AG10803 (cell line): ENCODE measurements around the gene CCDC116.
"Not testable (repeated sequence)": the region's sequence is repeated elsewhere in the genome, so short reads cannot be mapped to it uniquely, and the experiment has no call there.

Experiments used
- DNase-seq: peaks from one replicate; pipeline ENCODE4 v3.0.0; 2010; ENCODE audit warnings: low read depth
- H3K4me3 ChIP-seq: 2 replicates; pipeline ENCODE4 v1.5.1; 2011; ENCODE audit warnings: mild to moderate bottlenecking, low read length, control low read depth
- TF ChIP-seq, protein P1 (sequence below): conservative IDR thresholded peaks from 2 replicates; pipeline ENCODE4 v1.5.1; 2011; ENCODE audit warnings: mild to moderate bottlenecking, low read length, control low read depth, inconsistent platforms

CCDC116 gene

DNA sequence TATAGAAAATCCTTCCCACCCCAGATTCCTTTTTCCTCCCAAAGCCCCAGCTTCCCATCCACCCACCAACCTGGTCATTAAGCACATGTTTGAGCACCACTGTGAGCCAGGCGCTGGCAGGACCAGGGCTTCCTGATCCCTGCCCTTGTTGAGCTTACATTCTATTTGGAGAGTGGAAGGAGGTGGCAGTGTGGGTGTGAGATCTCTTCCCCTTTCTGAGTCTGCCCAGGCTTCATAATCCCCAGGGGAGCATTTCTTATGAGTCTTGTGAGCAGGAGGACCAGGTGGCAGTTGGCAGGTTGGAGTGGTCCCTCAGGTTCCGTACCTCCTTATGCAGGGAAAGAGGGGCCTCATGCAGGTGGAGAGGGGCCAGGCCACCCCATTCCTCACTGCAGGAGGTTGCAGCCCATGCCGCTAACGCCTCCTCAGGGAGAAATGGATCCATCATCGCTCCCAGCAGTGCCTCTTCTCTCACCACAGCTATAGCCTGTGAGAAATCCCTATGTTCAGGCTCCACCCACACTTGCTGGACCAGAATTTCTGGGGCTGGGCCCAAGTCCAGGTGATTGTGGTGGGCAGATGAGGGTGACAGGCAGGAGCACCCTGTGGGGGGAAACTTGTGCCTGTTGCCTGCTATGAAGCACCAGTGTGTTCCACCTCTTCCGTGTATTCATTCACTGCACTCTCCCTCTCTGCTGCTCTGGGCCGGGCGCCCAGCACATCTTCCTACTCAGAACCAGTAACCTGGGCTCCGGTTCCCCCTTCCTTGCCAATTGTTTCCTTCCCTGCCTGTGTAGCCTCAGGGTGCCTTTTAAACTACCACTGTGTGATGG is 41.5 kb upstream of the CCDC116 start:
- H3K4me3 ChIP-seq: no peak overlapping the region
- TF ChIP-seq, protein P1, sequence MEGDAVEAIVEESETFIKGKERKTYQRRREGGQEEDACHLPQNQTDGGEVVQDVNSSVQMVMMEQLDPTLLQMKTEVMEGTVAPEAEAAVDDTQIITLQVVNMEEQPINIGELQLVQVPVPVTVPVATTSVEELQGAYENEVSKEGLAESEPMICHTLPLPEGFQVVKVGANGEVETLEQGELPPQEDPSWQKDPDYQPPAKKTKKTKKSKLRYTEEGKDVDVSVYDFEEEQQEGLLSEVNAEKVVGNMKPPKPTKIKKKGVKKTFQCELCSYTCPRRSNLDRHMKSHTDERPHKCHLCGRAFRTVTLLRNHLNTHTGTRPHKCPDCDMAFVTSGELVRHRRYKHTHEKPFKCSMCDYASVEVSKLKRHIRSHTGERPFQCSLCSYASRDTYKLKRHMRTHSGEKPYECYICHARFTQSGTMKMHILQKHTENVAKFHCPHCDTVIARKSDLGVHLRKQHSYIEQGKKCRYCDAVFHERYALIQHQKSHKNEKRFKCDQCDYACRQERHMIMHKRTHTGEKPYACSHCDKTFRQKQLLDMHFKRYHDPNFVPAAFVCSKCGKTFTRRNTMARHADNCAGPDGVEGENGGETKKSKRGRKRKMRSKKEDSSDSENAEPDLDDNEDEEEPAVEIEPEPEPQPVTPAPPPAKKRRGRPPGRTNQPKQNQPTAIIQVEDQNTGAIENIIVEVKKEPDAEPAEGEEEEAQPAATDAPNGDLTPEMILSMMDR: no peak
- no peak for DNase-seq

DNA sequence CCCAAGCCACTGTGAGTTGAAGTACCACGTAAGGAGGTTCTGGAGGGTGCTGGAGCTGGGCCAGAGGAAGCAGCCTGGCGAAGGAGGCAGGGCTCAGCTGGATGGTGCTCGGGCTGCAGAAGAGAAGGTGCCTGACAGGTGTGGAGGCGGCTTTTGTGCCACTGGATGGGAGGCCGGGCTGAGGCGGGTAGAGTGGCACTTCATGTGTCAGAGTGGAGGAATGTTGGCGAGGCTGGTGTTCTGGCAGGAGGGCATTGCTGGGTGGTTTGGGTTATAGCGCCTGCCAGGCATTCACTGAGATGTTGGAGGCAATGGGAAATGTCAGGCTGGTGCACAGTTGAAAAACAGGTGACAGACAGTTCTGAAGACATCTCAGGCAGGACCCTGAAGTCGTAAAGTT is 40.9 kb upstream of the CCDC116 start:
- TF ChIP-seq, protein P1: no peak
- DNase-seq: no peak
- H3K4me3 ChIP-seq: no peak overlapping the region

DNA sequence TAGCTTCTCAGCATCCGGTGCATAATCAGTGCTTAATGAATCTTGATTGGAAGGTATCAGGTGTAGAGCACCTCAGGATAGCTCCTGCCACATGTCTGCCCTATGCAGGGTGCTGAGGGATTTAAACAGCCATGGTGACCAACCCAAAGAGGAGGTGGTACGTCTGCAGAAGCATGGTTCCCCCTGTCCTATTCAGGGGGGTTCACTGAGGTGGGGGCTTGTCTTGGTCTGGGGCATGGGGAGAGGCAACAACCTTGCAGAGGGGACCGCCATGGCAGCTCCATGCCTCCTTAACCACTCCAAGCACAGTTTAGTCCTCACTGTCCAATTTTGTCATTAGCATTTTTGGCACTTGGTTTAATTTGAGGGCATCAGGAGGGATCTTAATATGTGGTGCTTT is 40.1 kb upstream of the CCDC116 start:
- TF ChIP-seq, protein P1: no peak
- no peak for DNase-seq

DNA sequence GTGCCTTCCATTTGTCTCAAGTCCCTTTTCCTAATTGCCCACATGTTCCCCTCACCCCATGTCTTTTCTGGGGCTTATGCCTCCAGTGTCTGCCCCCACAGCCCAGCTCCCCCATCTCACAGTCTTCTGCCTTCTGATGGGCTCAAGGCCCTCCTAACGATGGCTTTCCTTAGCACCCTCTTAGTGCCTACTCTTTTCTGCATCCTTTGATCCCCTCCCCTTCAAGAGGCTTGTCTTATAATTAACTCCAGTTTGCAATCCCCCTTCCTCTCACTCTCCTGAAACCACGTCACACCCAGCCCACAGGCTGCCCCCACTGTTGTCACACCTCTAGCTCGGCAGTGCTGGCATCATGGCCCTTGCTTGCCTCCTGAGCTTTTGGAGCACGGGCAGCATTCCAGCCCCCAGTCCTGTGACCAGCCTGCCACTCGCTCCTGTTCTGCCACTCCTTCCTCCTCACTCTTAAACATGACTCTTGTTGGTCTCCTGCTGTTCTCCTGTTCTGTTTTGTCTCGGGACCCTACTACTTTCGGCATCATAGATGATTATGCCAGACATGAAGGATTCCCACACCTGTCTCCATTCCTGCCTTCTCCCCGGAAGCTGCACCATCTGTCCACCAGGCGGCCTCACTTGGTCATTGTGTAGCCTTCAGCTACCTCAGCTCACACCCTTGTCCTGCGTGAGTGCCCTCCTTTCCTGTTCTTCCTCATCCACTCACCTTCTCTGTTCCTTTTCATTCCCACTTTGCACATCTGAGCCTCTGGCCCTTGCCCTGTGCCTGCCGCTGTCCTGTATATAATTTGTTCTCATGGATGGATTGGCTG is 38.9 kb upstream of the CCDC116 start:
- H3K4me3 ChIP-seq: no peak overlapping the region
- DNase-seq: no peak
- TF ChIP-seq, protein P1: 0 out of 2 replicates have a peak, but pooled peaks have one; percentile 6

More for the DNA sequence above, 40.1 kb upstream of the CCDC116 start:
- H3K4me3 ChIP-seq: no peak overlapping the region

DNA sequence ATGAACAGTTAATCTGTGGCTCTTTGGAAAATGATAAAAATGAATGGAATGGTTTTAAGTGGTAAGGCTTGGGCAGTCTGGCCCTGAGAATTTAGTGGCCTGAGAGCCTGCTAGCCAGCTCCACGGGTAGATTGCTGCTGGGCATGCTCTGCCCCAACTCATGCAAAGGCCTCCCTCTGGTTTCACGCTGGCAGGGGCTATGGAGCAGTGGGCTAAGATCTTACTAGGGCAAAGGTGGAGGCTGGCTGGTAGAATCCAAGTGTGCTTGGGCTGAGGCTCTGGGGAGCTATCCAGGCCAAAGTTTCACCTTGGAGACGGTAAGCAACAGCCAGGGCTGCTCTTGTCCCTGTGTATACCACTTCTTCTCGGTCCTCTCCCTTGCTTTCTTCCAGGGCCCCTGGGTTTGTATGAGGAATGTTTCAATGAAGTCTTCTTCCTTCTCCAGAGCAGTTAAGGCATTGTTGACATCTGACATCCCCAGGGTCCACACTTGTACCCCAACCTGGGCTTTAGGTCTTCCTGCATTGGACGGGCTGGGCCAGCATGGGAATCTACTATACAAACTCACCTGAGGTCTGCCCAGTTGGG is 37.6 kb upstream of the CCDC116 start:
- DNase-seq: no peak

DNA sequence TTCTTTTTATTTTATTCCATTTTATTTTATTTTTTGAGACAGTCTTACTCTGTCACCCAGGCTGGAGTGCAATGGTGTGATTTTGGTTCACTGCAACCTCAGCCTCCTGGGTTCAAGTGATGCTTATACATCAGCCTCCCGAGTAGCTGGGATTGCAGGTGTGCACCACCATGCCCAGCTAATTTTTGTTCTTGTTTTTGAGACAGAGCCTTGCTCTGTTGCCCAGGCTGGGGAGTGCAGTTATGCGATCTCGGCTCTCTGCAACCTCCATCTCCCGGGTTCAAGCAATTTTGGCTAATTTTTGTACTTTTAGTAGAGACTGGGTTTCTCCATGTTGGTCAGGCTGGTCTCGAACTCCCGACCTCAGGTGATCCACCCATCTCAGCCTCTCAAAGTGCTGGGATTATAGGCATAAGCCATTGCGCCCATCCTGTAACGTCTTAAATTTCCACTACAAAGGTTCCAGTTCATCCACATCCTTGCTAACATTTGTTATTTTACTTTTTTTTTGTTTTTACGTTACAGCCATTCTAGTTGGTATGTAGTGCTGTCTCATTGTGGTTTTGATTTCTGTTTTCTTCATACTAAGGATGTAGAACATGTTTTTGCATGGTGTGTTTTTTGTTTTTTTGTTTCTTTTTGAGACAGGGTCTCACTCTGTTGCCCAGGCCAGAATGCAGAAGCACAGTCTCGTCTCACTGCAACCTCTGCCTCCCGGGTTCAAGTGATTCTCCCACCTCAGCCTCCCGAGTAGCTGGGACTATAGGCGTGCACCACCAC is 36.0 kb upstream of the CCDC116 start:
- not testable (repeated sequence) for DNase-seq, H3K4me3 ChIP-seq

More for the DNA sequence above, 37.6 kb upstream of the CCDC116 start:
- TF ChIP-seq, protein P1: no peak
- H3K4me3 ChIP-seq: no peak overlapping the region

DNA sequence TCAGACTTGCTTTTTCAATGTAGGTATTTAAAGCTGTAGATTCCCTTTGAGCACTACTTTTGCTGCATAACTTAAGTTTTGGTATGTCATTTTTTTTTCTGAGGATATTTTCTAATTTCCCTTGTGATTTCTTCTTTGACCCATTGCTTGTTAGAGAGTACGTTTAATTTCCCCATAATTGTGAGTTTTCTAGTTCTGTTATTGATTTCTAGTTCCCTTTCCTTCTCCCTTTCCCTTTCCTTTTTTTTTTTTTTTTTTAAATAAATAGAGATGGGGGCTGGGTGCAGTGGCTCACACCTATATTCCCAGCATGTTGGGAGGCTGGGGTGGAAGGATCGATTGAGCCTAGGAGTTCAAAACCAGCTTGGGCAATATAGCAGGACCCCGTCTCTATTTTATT is 34.3 kb upstream of the CCDC116 start:
- H3K4me3 ChIP-seq: no peak overlapping the region
- DNase-seq: no peak
- TF ChIP-seq, protein P1: no peak
